NCI-H510A (cell line): ENCODE results near the gene LEFTY1.
"Not testable (repeated sequence)": the region's sequence is repeated elsewhere in the genome, so short reads cannot be mapped to it uniquely, and the experiment has no call there.

Experiments
- DNase-seq: peaks from one replicate; lab custom pipeline; 2025; lab: John Stamatoyannopoulos, UW

LEFTY1 gene

GRCh38 chr1:225888898-225889601, at the start of gene LEFTY1:
LEFTY1 (minus strand) TSS chr1:225889146; CDS start chr1:225889066, 80 bp downstream.
- no peak for DNase-seq

- peak; percentile 17 for DNase-seq
Observed at GRCh38 chr1:225937048-225937968, 48.4 kb upstream of the LEFTY1 start.

GRCh38 chr1:225936523-225936922, 47.6 kb upstream of the LEFTY1 start:
- DNase-seq: no peak

- DNase-seq: not testable (repeated sequence)
Observed at GRCh38 chr1:225936086-225936485, 47.1 kb upstream of the LEFTY1 start.

GRCh38 chr1:225934711-225935110, 45.8 kb upstream of the LEFTY1 start:
- no peak for DNase-seq

- no peak for DNase-seq
Observed at GRCh38 chr1:225933072-225933471, 44.1 kb upstream of the LEFTY1 start.

- DNase-seq: no peak
Observed at GRCh38 chr1:225931270-225932136, 42.6 kb upstream of the LEFTY1 start.

GRCh38 chr1:225930566-225930965, 41.6 kb upstream of the LEFTY1 start:
- no peak for DNase-seq

- DNase-seq: not testable (repeated sequence)
Observed at GRCh38 chr1:225929462-225929861, 40.5 kb upstream of the LEFTY1 start.

- DNase-seq: no peak
Observed at GRCh38 chr1:225928186-225929175, 39.5 kb upstream of the LEFTY1 start.

GRCh38 chr1:225926551-225927113, 37.7 kb upstream of the LEFTY1 start:
- DNase-seq: no peak

GRCh38 chr1:225923692-225924555, 35.0 kb upstream of the LEFTY1 start, which contains the start of gene PYCR2:
PYCR2 (minus strand) TSS chr1:225924250; CDS start chr1:225924110, 140 bp downstream.
- DNase-seq: peak; percentile 93

GRCh38 chr1:225923381-225923691, 34.4 kb upstream of the LEFTY1 start:
- no peak for DNase-seq

GRCh38 chr1:225921734-225922709, 33.1 kb upstream of the LEFTY1 start:
- no peak for DNase-seq

GRCh38 chr1:225919906-225920305, 31.0 kb upstream of the LEFTY1 start:
- no peak for DNase-seq

GRCh38 chr1:225918280-225918679, 29.3 kb upstream of the LEFTY1 start:
- no peak for DNase-seq

- DNase-seq: no peak
Observed at GRCh38 chr1:225917536-225917935, 28.6 kb upstream of the LEFTY1 start.

- no peak for DNase-seq
Observed at GRCh38 chr1:225917101-225917500, 28.2 kb upstream of the LEFTY1 start.
